Stimulated activated CD8-positive, alpha-beta memory T cell treated with anti-CD3 and anti-CD28 coated beads, Interleukin-7, amount 100 ng/mL, for 4 hours (primary cell): Measurements from ENCODE around the gene ALDH1L1.

Experiments
- DNase-seq, 2 donors: peaks; one replicate each; pipeline ENCODE4 v3.0.0-alpha.2; 2020; ENCODE audit warnings: low read depth in 2 of 2

ALDH1L1 gene

GRCh38 chr3:126154391-126155279 is 25.8 kb downstream of the ALDH1L1 start:
- no peak for DNase-seq

- no peak for DNase-seq
These were observed 26.6 kb downstream of the ALDH1L1 start for GRCh38 chr3:126153695-126154360.

GRCh38 chr3:126152901-126153694 is 27.3 kb downstream of the ALDH1L1 start:
- no peak for DNase-seq

GRCh38 chr3:126152458-126152857 is 27.9 kb downstream of the ALDH1L1 start:
- no peak for DNase-seq

GRCh38 chr3:126151562-126152302 is 28.7 kb downstream of the ALDH1L1 start:
- no peak for DNase-seq

GRCh38 chr3:126149960-126150515 is 30.3 kb downstream of the ALDH1L1 start:
- DNase-seq = no peak

- DNase-seq = no peak
These were observed 31.0 kb downstream of the ALDH1L1 start for GRCh38 chr3:126149256-126149902.

- DNase-seq = no peak
These were observed 32.3 kb downstream of the ALDH1L1 start for GRCh38 chr3:126147932-126148683.

- no peak for DNase-seq
These were observed 33.0 kb downstream of the ALDH1L1 start for GRCh38 chr3:126147147-126147931.

- DNase-seq = no peak
These were observed 33.8 kb downstream of the ALDH1L1 start for GRCh38 chr3:126146525-126147146.

GRCh38 chr3:126146034-126146433 is 34.4 kb downstream of the ALDH1L1 start:
- DNase-seq = no peak

- no peak for DNase-seq
These were observed 37.7 kb downstream of the ALDH1L1 start for GRCh38 chr3:126142652-126143051.

GRCh38 chr3:126137490-126138130 is 42.8 kb downstream of the ALDH1L1 start:
- DNase-seq = no peak

GRCh38 chr3:126136428-126137220 is 43.8 kb downstream of the ALDH1L1 start:
- no peak for DNase-seq

GRCh38 chr3:126135406-126136076 is 44.8 kb downstream of the ALDH1L1 start:
- no peak for DNase-seq

- DNase-seq = no peak
These were observed 45.3 kb downstream of the ALDH1L1 start for GRCh38 chr3:126135071-126135405.
